CD4-positive, alpha-beta memory T cell (primary cell): ENCODE results near the gene CNRIP1. TPM values are rescaled to one million over a fixed set of nuclear protein-coding genes. Genes with fewer than 3 reads are reported as not detected.

Experiments
- CTCF ChIA-PET: fragments of 350-600 bp; sonication (Branson Sonifier 250); formaldehyde crosslinking; loops from one replicate; lab custom pipeline; 2021; ENCODE audit warnings: inconsistent platforms; ENCODE audit not compliant: partially characterized antibody; lab: Charles Lee
- POLR2A ChIA-PET: fragments of 350-600 bp; sonication (Branson Sonifier 250); formaldehyde crosslinking; loops from one replicate; lab custom pipeline; 2021; ENCODE audit not compliant: partially characterized antibody; lab: Charles Lee
- DNase-seq, 5 donors: peaks; one replicate each; pipeline versions ENCODE4 v3.0.0 to v3.0.0-alpha.2; 2020 to 2022; ENCODE audit warnings: mixed read lengths in 1 of 5
- H3K27ac ChIP-seq: one replicate; pipeline ENCODE4 v1.7.0; 2013; ENCODE audit warnings: low read depth, low read length
- H3K27me3 ChIP-seq: 2 replicates; pipeline ENCODE4 v1.7.0; 2013; ENCODE audit warnings: mild to moderate bottlenecking, low read length, moderate library complexity; ENCODE audit not compliant: insufficient read depth
- H3K36me3 ChIP-seq: 2 replicates; pipeline ENCODE4 v1.7.0; 2013; ENCODE audit warnings: mild to moderate bottlenecking, low read length, moderate library complexity; ENCODE audit not compliant: insufficient read depth
- H3K4me1 ChIP-seq: 2 replicates; pipeline ENCODE4 v1.7.0; 2013; ENCODE audit warnings: mild to moderate bottlenecking, low read length, moderate library complexity; ENCODE audit not compliant: insufficient read depth
- H3K4me3 ChIP-seq, 2 donors: one replicate each; pipeline ENCODE4 v1.7.0; 2013; ENCODE audit warnings: low read length in 2 of 2, mild to moderate bottlenecking in 1 of 2
- H3K9me3 ChIP-seq, 2 donors: one replicate each; pipeline ENCODE4 v1.7.0; 2013; ENCODE audit warnings: low read length in 2 of 2, control low read depth in 1 of 2; ENCODE audit not compliant: control insufficient read depth in 1 of 2
- H3K27ac Mint-ChIP-seq, 7 donors: one replicate each; pipeline ENCODE4 v1.8.0; 2020 to 2021; ENCODE audit warnings: mixed read lengths in 7 of 7, mild to moderate bottlenecking in 6 of 7, inconsistent platforms in 3 of 7, moderate library complexity in 3 of 7
- H3K27me3 Mint-ChIP-seq, 2 donors: one replicate each; pipeline ENCODE4 v1.8.0; 2020 to 2021; ENCODE audit warnings: mixed read lengths in 2 of 2
- H3K36me3 Mint-ChIP-seq, 2 donors: one replicate each; pipeline ENCODE4 v1.8.0; 2020 to 2021; ENCODE audit warnings: mixed read lengths in 2 of 2, inconsistent platforms in 1 of 2, mild to moderate bottlenecking in 1 of 2
- H3K4me1 Mint-ChIP-seq, 4 donors: one replicate each; pipeline ENCODE4 v1.8.0; 2020 to 2021; ENCODE audit warnings: mixed read lengths in 4 of 4, mild to moderate bottlenecking in 1 of 4
- H3K4me3 Mint-ChIP-seq, 8 donors: one replicate each; pipeline ENCODE4 v1.8.0; 2020 to 2021; ENCODE audit warnings: mixed read lengths in 8 of 8, mild to moderate bottlenecking in 7 of 8, moderate library complexity in 6 of 8, inconsistent platforms in 3 of 8
- H3K9me3 Mint-ChIP-seq, 8 donors: one replicate each; pipeline ENCODE4 v1.8.0; 2020 to 2021; ENCODE audit warnings: mixed read lengths in 8 of 8, mild to moderate bottlenecking in 5 of 8, inconsistent platforms in 3 of 8, moderate library complexity in 1 of 8
- intact Hi-C: fragments of 100-400 bp; cut with micrococcal nuclease; formaldehyde crosslinking; loops from one replicate; pipeline ENCODE4 v1.15.1; 2023
- polyA plus RNA-seq, 2 donors: library from polyadenylated mRNA; unstranded; fragments of 300-500 nt; fragmentation: Illumina TruSeq; gene quantifications; one replicate each; pipeline ENCODE4 v1.2.3, GENCODE V29; 2021
- total RNA-seq, 2 experiments: library from RNA; stranded (reverse); gene quantifications; one replicate each; pipeline ENCODE4 v1.2.3, GENCODE V29; 2021

Gene CNRIP1
- total and polyA plus RNA-seq, 4 experiments from 2014 or later, result 0.29 TPM; not detected in 3

GRCh38 chr2:68341062-68341329 is 21.2 kb upstream of the CNRIP1 start:
- CTCF ChIA-PET, result no interaction called here
- H3K27me3 Mint-ChIP-seq, result peaks cover 26 to 31% of the 10 kb centered on the region in 2 donors
- peaks cover 0 to 2% (median 0%) of the 10 kb centered on the region in 8 donors for H3K9me3 Mint-ChIP-seq

GRCh38 chr2:68340226-68341061 is 20.7 kb upstream of the CNRIP1 start:
- Mint-ChIP-seq H3K4me1 (no peaks in the 10 kb centered on the region), H3K9me3 (peaks cover 0 to 2% (median 0%) of the 10 kb centered on the region in 8 donors), H3K4me3 (no peak overlapping the region), H3K27me3 (peaks cover 23 to 31% of the 10 kb centered on the region in 2 donors), H3K27ac (no peak overlapping the region), H3K36me3 (no peaks in the 10 kb centered on the region)
- Histone ChIP-seq H3K27me3 (no peaks in the 10 kb centered on the region), H3K36me3 (no peaks in the 10 kb centered on the region), H3K4me3 (no peak overlapping the region), H3K9me3 (no peaks in the 10 kb centered on the region), H3K27ac (no peak overlapping the region), H3K4me1 (no peaks in the 10 kb centered on the region)
- DNase-seq, result no peak
- CTCF ChIA-PET, result no interaction called here
- intact Hi-C loops, result no loop called here
- POLR2A ChIA-PET, result no interaction called here

More at GRCh38 chr2:68341062-68341329, 21.2 kb upstream of the CNRIP1 start:
- Histone ChIP-seq H3K27me3 (no peaks in the 10 kb centered on the region), H3K36me3 (no peaks in the 10 kb centered on the region), H3K4me1 (no peaks in the 10 kb centered on the region), H3K27ac (no peak overlapping the region), H3K4me3 (no peak overlapping the region), H3K9me3 (no peaks in the 10 kb centered on the region)
- Mint-ChIP-seq H3K36me3 (no peaks in the 10 kb centered on the region), H3K4me1 (no peaks in the 10 kb centered on the region), H3K4me3 (no peak overlapping the region), H3K27ac (no peak overlapping the region)
- DNase-seq, result no peak
- intact Hi-C loops, result no loop called here
- POLR2A ChIA-PET, result no interaction called here

GRCh38 chr2:68336192-68336591 is 16.4 kb upstream of the CNRIP1 start:
- Histone ChIP-seq H3K27ac (no peak overlapping the region), H3K36me3 (no peaks in the 10 kb centered on the region), H3K9me3 (no peaks in the 10 kb centered on the region), H3K27me3 (no peaks in the 10 kb centered on the region), H3K4me1 (no peaks in the 10 kb centered on the region), H3K4me3 (no peak overlapping the region)
- ChIA-PET POLR2A (no interaction called here), CTCF (no interaction called here)
- Mint-ChIP-seq H3K4me3 (no peak overlapping the region), H3K4me1 (no peaks in the 10 kb centered on the region), H3K36me3 (no peaks in the 10 kb centered on the region), H3K9me3 (peaks cover 0 to 2% (median 0%) of the 10 kb centered on the region in 8 donors), H3K27ac (no peak overlapping the region), H3K27me3 (peaks cover 6 to 24% of the 10 kb centered on the region in 2 donors)
- intact Hi-C loops, result no loop called here
- no peak for DNase-seq

GRCh38 chr2:68333931-68334330 is 14.2 kb upstream of the CNRIP1 start:
- Mint-ChIP-seq H3K4me3 (no peak overlapping the region), H3K27me3 (peaks cover 10 to 15% of the 10 kb centered on the region in 2 donors), H3K4me1 (no peaks in the 10 kb centered on the region), H3K9me3 (peaks cover 0 to 2% (median 0%) of the 10 kb centered on the region in 8 donors), H3K27ac (no peak overlapping the region), H3K36me3 (no peaks in the 10 kb centered on the region)
- Histone ChIP-seq H3K27ac (no peak overlapping the region), H3K9me3 (no peaks in the 10 kb centered on the region), H3K4me3 (no peak overlapping the region), H3K36me3 (no peaks in the 10 kb centered on the region), H3K4me1 (no peaks in the 10 kb centered on the region), H3K27me3 (no peaks in the 10 kb centered on the region)
- ChIA-PET CTCF (no interaction called here), POLR2A (no interaction called here)
- intact Hi-C loops, result no loop called here
- DNase-seq, result no peak

- no peak overlapping the region for H3K27ac ChIP-seq
- no peaks in the 10 kb centered on the region for H3K27me3 ChIP-seq
- ChIA-PET CTCF (no interaction called here), POLR2A (no interaction called here)
- no peaks in the 10 kb centered on the region for H3K36me3 ChIP-seq
- Mint-ChIP-seq H3K4me1 (no peaks in the 10 kb centered on the region), H3K9me3 (peaks cover 0 to 2% (median 0%) of the 10 kb centered on the region in 8 donors), H3K27me3 (peaks cover 16 to 18% of the 10 kb centered on the region in 2 donors), H3K4me3 (no peak overlapping the region), H3K36me3 (no peaks in the 10 kb centered on the region), H3K27ac (no peak overlapping the region)
- H3K4me3 ChIP-seq, result no peak overlapping the region
- no peaks in the 10 kb centered on the region for H3K9me3 ChIP-seq
- DNase-seq, result no peak
- no peaks in the 10 kb centered on the region for H3K4me1 ChIP-seq
- intact Hi-C loops, result no loop called here
Measured at GRCh38 chr2:68333009-68333408, 13.3 kb upstream of the CNRIP1 start.

GRCh38 chr2:68330691-68331090 is 10.9 kb upstream of the CNRIP1 start:
- CTCF ChIA-PET, result no interaction called here

GRCh38 chr2:68328901-68329300 is 9.2 kb upstream of the CNRIP1 start:
- ChIA-PET CTCF (no interaction called here), POLR2A (no interaction called here)
- no peaks in the 10 kb centered on the region for H3K9me3 Mint-ChIP-seq
- H3K4me3 Mint-ChIP-seq, result no peak overlapping the region
- peaks cover 21 to 28% of the 10 kb centered on the region in 2 donors for H3K27me3 Mint-ChIP-seq
- no peak overlapping the region for H3K27ac Mint-ChIP-seq
- DNase-seq, result no peak
- H3K36me3 Mint-ChIP-seq, result no peaks in the 10 kb centered on the region
- Histone ChIP-seq H3K4me1 (no peaks in the 10 kb centered on the region), H3K4me3 (no peak overlapping the region), H3K9me3 (no peaks in the 10 kb centered on the region), H3K27me3 (no peaks in the 10 kb centered on the region), H3K27ac (no peak overlapping the region), H3K36me3 (no peaks in the 10 kb centered on the region)
- intact Hi-C loops, result no loop called here
- H3K4me1 Mint-ChIP-seq, result no peaks in the 10 kb centered on the region

More at GRCh38 chr2:68330691-68331090, 10.9 kb upstream of the CNRIP1 start:
- POLR2A ChIA-PET, result no interaction called here
- Histone ChIP-seq H3K27ac (no peak overlapping the region), H3K4me1 (no peaks in the 10 kb centered on the region), H3K27me3 (no peaks in the 10 kb centered on the region), H3K4me3 (no peak overlapping the region), H3K9me3 (no peaks in the 10 kb centered on the region), H3K36me3 (no peaks in the 10 kb centered on the region)
- no peak overlapping the region for H3K27ac Mint-ChIP-seq
- no peak overlapping the region for H3K4me3 Mint-ChIP-seq
- H3K27me3 Mint-ChIP-seq, result peaks cover 17 to 23% of the 10 kb centered on the region in 2 donors
- H3K36me3 Mint-ChIP-seq, result no peaks in the 10 kb centered on the region
- no peak for DNase-seq
- no peaks in the 10 kb centered on the region for H3K9me3 Mint-ChIP-seq
- intact Hi-C loops, result no loop called here
- H3K4me1 Mint-ChIP-seq, result no peaks in the 10 kb centered on the region
